ENCODE results near the gene PEBP1. TPM values are rescaled to one million over a fixed set of nuclear protein-coding genes. Genes with fewer than 3 reads are reported as not detected.

The PEBP1 gene
- total RNA-seq, 1 experiment from 2014 or later: 256 TPM

DNA sequence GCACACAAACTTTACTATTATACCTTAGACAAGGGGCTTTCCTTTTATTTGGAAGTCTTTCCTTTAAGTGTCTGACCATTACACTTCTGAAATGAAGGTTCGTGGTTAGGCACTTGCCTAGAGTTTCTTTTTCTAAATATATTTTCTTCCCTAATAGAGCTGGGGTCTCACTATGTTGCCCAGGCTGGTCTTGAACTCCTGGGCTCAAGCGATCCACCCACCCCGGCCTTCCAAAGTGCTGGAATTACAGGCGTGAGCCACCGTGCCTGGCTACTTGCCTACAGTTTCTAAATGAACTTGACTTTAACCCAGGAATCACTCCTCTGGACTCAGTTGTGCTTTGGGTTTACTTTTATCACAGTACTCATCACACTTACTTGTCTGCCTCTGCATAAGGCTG lies 57.6 kb downstream of the PEBP1 start:
- DNase-seq (ENCODE audit: low read depth): no peak

DNA sequence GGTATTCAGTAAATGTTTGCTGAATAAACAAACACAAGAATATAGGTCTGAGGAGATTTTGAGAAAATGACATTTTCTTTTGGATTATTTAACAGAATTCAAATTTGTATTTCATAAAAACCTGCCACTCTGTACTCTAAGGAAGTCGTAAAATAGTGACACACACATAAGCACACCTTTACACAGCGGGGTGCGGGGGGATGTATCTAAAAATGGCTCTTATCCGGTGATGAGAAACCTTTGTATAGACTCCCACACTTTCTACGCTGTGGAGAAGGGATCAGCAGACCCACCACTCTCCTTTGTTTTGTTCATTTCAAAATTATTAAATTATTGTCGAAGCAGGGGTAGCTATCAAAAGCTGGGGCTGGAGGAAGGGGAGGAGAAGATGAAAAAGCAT lies 58.0 kb downstream of the PEBP1 start:
- DNase-seq (ENCODE audit: low read depth): no peak

Other genes starting within 250 kb of the PEBP1 start
- gene KSR2, start 167.1 kb upstream of the PEBP1 start, total RNA-seq (2014; rRNA removed): under 0.01 TPM in 1 of 2 replicates, not detected in the other
- gene RFC5, start 119.4 kb upstream of the PEBP1 start, total RNA-seq (2014; rRNA removed): 39.2 and 47.5 TPM in 2 replicates
- gene WSB2, start 74.9 kb upstream of the PEBP1 start, total RNA-seq (2014; rRNA removed): 126 and 131 TPM in 2 replicates
- gene VSIG10, start 32.1 kb upstream of the PEBP1 start, total RNA-seq (2014; rRNA removed): 17.1 and 20.8 TPM in 2 replicates
- 21.2 and 21.9 TPM in 2 replicates for gene TAOK3, start 236.8 kb downstream of the PEBP1 start, total RNA-seq (2014; rRNA removed)
- gene SUDS3, start 240.4 kb downstream of the PEBP1 start, total RNA-seq (2014; rRNA removed): 30.4 and 33.0 TPM in 2 replicates

Data from LHCN-M2 (cell line).